HepG2 (cell line): ENCODE measurements around the gene TNP2. TPM values are rescaled to one million over a fixed set of nuclear protein-coding genes. Genes with fewer than 3 reads are reported as not detected.

ENCODE experiments used
- ATAD3A ChIP-seq: sonication (generic); formaldehyde crosslinking; IDR thresholded peaks from 2 replicates; pipeline ENCODE4 v1.4.0; 2020; ENCODE audit warnings: missing genetic modification reagents
- DMTF1 ChIP-seq: sonication (generic); formaldehyde crosslinking; IDR thresholded peaks from 2 replicates; pipeline ENCODE4 v1.4.0; 2020; ENCODE audit warnings: mild to moderate bottlenecking, missing genetic modification reagents
- FIP1L1 ChIP-seq: fragments of 200-400 bp; formaldehyde crosslinking; IDR thresholded peaks from 2 replicates; pipeline ENCODE4 v1.6.1; 2018; ENCODE audit warnings: low read depth, mild to moderate bottlenecking, low read length, moderate library complexity, borderline replicate concordance; ENCODE audit not compliant: insufficient read depth
- PAXIP1 ChIP-seq: sonication (generic); formaldehyde crosslinking; conservative IDR thresholded peaks from 2 replicates; pipeline ENCODE4 v1.4.0; 2020; ENCODE audit warnings: mild to moderate bottlenecking, missing genetic modification reagents, moderate library complexity
- SRSF1 ChIP-seq: fragments of 200-400 bp; formaldehyde crosslinking; optimal IDR thresholded peaks from 2 replicates; pipeline ENCODE3; 2017; ENCODE audit warnings: mild to moderate bottlenecking, low read depth, low read length, moderate library complexity
- TBX2 ChIP-seq: sonication (generic); formaldehyde crosslinking; IDR thresholded peaks from 2 replicates; pipeline ENCODE4 v1.5.0; 2020; ENCODE audit warnings: missing genetic modification reagents, mild to moderate bottlenecking, borderline replicate concordance
- TMF1 ChIP-seq: sonication (generic); formaldehyde crosslinking; IDR thresholded peaks from 2 replicates; pipeline ENCODE4 v1.8.1; 2022; ENCODE audit warnings: low read depth, missing genetic modification reagents
- ZNF136 ChIP-seq: sonication (generic); formaldehyde crosslinking; IDR thresholded peaks from 2 replicates; pipeline ENCODE4 v1.8.1; 2022; ENCODE audit warnings: low read depth, mild to moderate bottlenecking, moderate library complexity, missing genetic modification reagents
- ZNF256 ChIP-seq: sonication (generic); formaldehyde crosslinking; conservative IDR thresholded peaks from 2 replicates; pipeline ENCODE4 v1.4.0; 2020; ENCODE audit warnings: missing genetic modification reagents
- ZNF317 ChIP-seq: sonication (generic); formaldehyde crosslinking; IDR thresholded peaks from 2 replicates; pipeline ENCODE4 v1.5.0; 2020; ENCODE audit warnings: mild to moderate bottlenecking, missing genetic modification reagents
- ZNF333 ChIP-seq: sonication (generic); formaldehyde crosslinking; IDR thresholded peaks from 2 replicates; pipeline ENCODE4 v1.4.0; 2020; ENCODE audit warnings: mild to moderate bottlenecking, missing genetic modification reagents, borderline replicate concordance
- ZNF337 ChIP-seq: sonication (generic); formaldehyde crosslinking; IDR thresholded peaks from 2 replicates; pipeline ENCODE4 v1.5.1; 2020; ENCODE audit warnings: missing genetic modification reagents, low read depth, mild to moderate bottlenecking, borderline replicate concordance
- ZNF496 ChIP-seq: sonication (generic); formaldehyde crosslinking; IDR thresholded peaks from 2 replicates; pipeline ENCODE4 v1.8.1; 2023; ENCODE audit warnings: mild to moderate bottlenecking, moderate library complexity, missing genetic modification reagents; ENCODE audit not compliant: insufficient replicate concordance
- ZNF510 ChIP-seq: sonication (generic); formaldehyde crosslinking; IDR thresholded peaks from 2 replicates; pipeline ENCODE4 v1.4.0; 2020; ENCODE audit warnings: low read depth, mild to moderate bottlenecking, missing genetic modification reagents
- ZNF670 ChIP-seq: sonication (generic); formaldehyde crosslinking; IDR thresholded peaks from 2 replicates; pipeline ENCODE4 v1.8.0; 2022; ENCODE audit warnings: mild to moderate bottlenecking, missing genetic modification reagents, borderline replicate concordance
- ZNF773 ChIP-seq: sonication (generic); formaldehyde crosslinking; IDR thresholded peaks from 2 replicates; pipeline ENCODE4 v1.4.0; 2020; ENCODE audit warnings: missing genetic modification reagents, borderline replicate concordance
- ZNF780A ChIP-seq: sonication (generic); formaldehyde crosslinking; IDR thresholded peaks from 2 replicates; pipeline ENCODE4 v1.8.0; 2022; ENCODE audit warnings: mild to moderate bottlenecking, missing genetic modification reagents, moderate library complexity
- polyA plus RNA-seq, 8 experiments: library from polyadenylated mRNA; depleted of rRNA in 3 of 8; stranded (reverse) in 7 of 8; unstranded in 1 of 8; fragments of >200 nt; fragmentation: Illumina TruSeq in 4 of 8; extraction: Trizol in 4 of 8; gene quantifications; 2 replicates each; pipeline versions ENCODE4 v1.2.1 to v1.2.3, GENCODE V29; 2011 to 2016; ENCODE audit warnings: low read depth in 4 of 8, missing spikeins in 1 of 8, mixed read lengths in 1 of 8; ENCODE audit not compliant: insufficient read depth in 1 of 8
- total RNA-seq, 5 experiments: library from RNA; depleted of rRNA; stranded (reverse); fragments of >200 nt; fragmentation: Illumina TruSeq; extraction: Trizol; gene quantifications; 2 replicates each; pipeline ENCODE4 v1.2.3, GENCODE V29; 2016; ENCODE audit warnings: low read depth in 1 of 5
- TF ChIP-seq, protein P1 (sequence below): IDR thresholded peaks from 2 replicates; pipeline ENCODE4 v1.6.1; 2016
- TF ChIP-seq, protein P2 (sequence below): sonication (generic); formaldehyde crosslinking; IDR thresholded peaks from 2 replicates; pipeline ENCODE4 v1.8.1; 2022; ENCODE audit warnings: low read depth, mild to moderate bottlenecking, missing genetic modification reagents

Gene TNP2
- total and polyA plus RNA-seq, 2 of the 13 experiments (the other 11 are each of a cell fraction or from before 2014, with no cell fraction given): not detected

GRCh38 chr16:11299865-11300559 lies 30.9 kb upstream of the TNP2 start (continued):
- no peak for TF ChIP-seq DMTF1 (CRISPR knock-in tag)
- no peak for TF ChIP-seq ZNF333 (CRISPR knock-in tag)
- TF ChIP-seq ZNF510 (CRISPR knock-in tag): no peak
- no peak for TF ChIP-seq ZNF780A
- TF ChIP-seq TMF1 (CRISPR knock-in tag): no peak
- TF ChIP-seq ZNF317 (CRISPR knock-in tag): 0 out of 2 replicates have a peak, but pooled peaks have one; percentile 17
- TF ChIP-seq PAXIP1 (CRISPR knock-in tag): 0 out of 2 replicates have a peak, but pooled peaks have one; percentile 22
- TF ChIP-seq ZNF496 (CRISPR knock-in tag): no peak
- 0 out of 2 replicates have a peak, but pooled peaks have one; percentile 69 for TF ChIP-seq ZNF136 (CRISPR knock-in tag)
- TF ChIP-seq ATAD3A (CRISPR knock-in tag): no peak
- TF ChIP-seq ZNF670 (CRISPR knock-in tag): no peak
- TF ChIP-seq FIP1L1: no peak
- 0 out of 2 replicates have a peak, but pooled peaks have one; percentile 17 for TF ChIP-seq ZNF337 (CRISPR knock-in tag)
- TF ChIP-seq, protein P1, sequence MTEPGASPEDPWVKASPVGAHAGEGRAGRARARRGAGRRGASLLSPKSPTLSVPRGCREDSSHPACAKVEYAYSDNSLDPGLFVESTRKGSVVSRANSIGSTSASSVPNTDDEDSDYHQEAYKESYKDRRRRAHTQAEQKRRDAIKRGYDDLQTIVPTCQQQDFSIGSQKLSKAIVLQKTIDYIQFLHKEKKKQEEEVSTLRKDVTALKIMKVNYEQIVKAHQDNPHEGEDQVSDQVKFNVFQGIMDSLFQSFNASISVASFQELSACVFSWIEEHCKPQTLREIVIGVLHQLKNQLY (CRISPR knock-in tag): no peak
- TF ChIP-seq, protein P2, sequence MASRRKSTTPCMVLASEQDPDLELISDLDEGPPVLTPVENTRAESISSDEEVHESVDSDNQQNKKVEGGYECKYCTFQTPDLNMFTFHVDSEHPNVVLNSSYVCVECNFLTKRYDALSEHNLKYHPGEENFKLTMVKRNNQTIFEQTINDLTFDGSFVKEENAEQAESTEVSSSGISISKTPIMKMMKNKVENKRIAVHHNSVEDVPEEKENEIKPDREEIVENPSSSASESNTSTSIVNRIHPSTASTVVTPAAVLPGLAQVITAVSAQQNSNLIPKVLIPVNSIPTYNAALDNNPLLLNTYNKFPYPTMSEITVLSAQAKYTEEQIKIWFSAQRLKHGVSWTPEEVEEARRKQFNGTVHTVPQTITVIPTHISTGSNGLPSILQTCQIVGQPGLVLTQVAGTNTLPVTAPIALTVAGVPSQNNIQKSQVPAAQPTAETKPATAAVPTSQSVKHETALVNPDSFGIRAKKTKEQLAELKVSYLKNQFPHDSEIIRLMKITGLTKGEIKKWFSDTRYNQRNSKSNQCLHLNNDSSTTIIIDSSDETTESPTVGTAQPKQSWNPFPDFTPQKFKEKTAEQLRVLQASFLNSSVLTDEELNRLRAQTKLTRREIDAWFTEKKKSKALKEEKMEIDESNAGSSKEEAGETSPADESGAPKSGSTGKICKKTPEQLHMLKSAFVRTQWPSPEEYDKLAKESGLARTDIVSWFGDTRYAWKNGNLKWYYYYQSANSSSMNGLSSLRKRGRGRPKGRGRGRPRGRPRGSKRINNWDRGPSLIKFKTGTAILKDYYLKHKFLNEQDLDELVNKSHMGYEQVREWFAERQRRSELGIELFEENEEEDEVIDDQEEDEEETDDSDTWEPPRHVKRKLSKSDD (CRISPR knock-in tag): no peak
- no peak for TF ChIP-seq ZNF773
- peak; percentile 42 for TF ChIP-seq SRSF1
- TF ChIP-seq ZNF256 (CRISPR knock-in tag): no peak
- peak; percentile 22; the same call in 1 of the 2 replicates for TF ChIP-seq TBX2 (CRISPR knock-in tag)
